ENCODE measurements around the gene FHIP1A.

- TF ChIP-seq, protein P1, sequence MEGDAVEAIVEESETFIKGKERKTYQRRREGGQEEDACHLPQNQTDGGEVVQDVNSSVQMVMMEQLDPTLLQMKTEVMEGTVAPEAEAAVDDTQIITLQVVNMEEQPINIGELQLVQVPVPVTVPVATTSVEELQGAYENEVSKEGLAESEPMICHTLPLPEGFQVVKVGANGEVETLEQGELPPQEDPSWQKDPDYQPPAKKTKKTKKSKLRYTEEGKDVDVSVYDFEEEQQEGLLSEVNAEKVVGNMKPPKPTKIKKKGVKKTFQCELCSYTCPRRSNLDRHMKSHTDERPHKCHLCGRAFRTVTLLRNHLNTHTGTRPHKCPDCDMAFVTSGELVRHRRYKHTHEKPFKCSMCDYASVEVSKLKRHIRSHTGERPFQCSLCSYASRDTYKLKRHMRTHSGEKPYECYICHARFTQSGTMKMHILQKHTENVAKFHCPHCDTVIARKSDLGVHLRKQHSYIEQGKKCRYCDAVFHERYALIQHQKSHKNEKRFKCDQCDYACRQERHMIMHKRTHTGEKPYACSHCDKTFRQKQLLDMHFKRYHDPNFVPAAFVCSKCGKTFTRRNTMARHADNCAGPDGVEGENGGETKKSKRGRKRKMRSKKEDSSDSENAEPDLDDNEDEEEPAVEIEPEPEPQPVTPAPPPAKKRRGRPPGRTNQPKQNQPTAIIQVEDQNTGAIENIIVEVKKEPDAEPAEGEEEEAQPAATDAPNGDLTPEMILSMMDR (conservative IDR thresholded peaks at IDR 0.05), result no peak
- TF ChIP-seq ZFX (IDR thresholded peaks at IDR 0.05), result no peak
Measured at GRCh38 chr4:151400343-151400742, 8.6 kb upstream of the FHIP1A start.
